Loucy (cell line): ENCODE results near the gene TRMT61B.

ENCODE experiments used
- H2AFZ ChIP-seq: fragments of 200-600 bp; sonication (generic); 2 replicates; pipeline ENCODE4 v1.6.0; 2016; ENCODE audit warnings: antibody characterized with exemption, mild to moderate bottlenecking, low read length, moderate library complexity
- H3F3A ChIP-seq: fragments of 200-600 bp; 2 replicates; pipeline ENCODE4 v1.6.0; 2016; ENCODE audit warnings: antibody characterized with exemption, low read depth, mild to moderate bottlenecking
- H3K27me3 ChIP-seq: fragments of 200-600 bp; sonication (generic); 2 replicates; pipeline ENCODE4 v1.6.1; 2014; ENCODE audit warnings: low read length, mild to moderate bottlenecking; ENCODE audit not compliant: insufficient read depth, poor library complexity, severe bottlenecking
- H3K36me3 ChIP-seq: fragments of 200-600 bp; sonication (generic); 2 replicates; pipeline ENCODE4 v1.6.1; 2016; ENCODE audit warnings: low read length; ENCODE audit not compliant: insufficient read depth
- H3K4me1 ChIP-seq: fragments of 200-600 bp; sonication (generic); 2 replicates; pipeline ENCODE4 v1.5.1; 2014; ENCODE audit warnings: low read length, mild to moderate bottlenecking; ENCODE audit not compliant: insufficient read depth, poor library complexity, severe bottlenecking
- H3K4me2 ChIP-seq: fragments of 200-600 bp; sonication (generic); 2 replicates; pipeline ENCODE4 v1.6.0; 2014; ENCODE audit warnings: antibody characterized with exemption, low read length, low read depth, mild to moderate bottlenecking; ENCODE audit not compliant: poor library complexity, severe bottlenecking
- H3K4me3 ChIP-seq: fragments of 200-600 bp; sonication (generic); 2 replicates; pipeline ENCODE4 v1.5.1; 2014; ENCODE audit warnings: low read length, mild to moderate bottlenecking, mixed read lengths; ENCODE audit not compliant: poor library complexity, severe bottlenecking
- H3K79me2 ChIP-seq: fragments of 200-600 bp; sonication (generic); 2 replicates; pipeline ENCODE4 v1.6.1; 2014; ENCODE audit warnings: low read length; ENCODE audit not compliant: insufficient read depth
- H3K9ac ChIP-seq: fragments of 200-600 bp; sonication (generic); 2 replicates; pipeline ENCODE4 v1.6.0; 2014; ENCODE audit warnings: mild to moderate bottlenecking, low read depth, low read length, moderate library complexity; ENCODE audit not compliant: poor library complexity, severe bottlenecking
- H3K9me2 ChIP-seq: fragments of 200-600 bp; sonication (generic); replicated peaks from 2 replicates; pipeline ENCODE4 v1.6.1; 2016; ENCODE audit warnings: low read depth, low read length, mixed read lengths
- H3K9me3 ChIP-seq: fragments of 200-600 bp; sonication (generic); 2 replicates; pipeline ENCODE4 v1.6.1; 2014; ENCODE audit warnings: mild to moderate bottlenecking, antibody characterized with exemption, low read length, low read depth; ENCODE audit not compliant: insufficient read depth
- H4K20me1 ChIP-seq: fragments of 200-600 bp; sonication (generic); 2 replicates; pipeline ENCODE4 v1.6.0; 2014; ENCODE audit warnings: antibody characterized with exemption, low read length, mild to moderate bottlenecking; ENCODE audit not compliant: insufficient read depth, poor library complexity, severe bottlenecking
- CTCF ChIP-seq: fragments of 200-600 bp; sonication (generic); conservative IDR thresholded peaks from 2 replicates; pipeline ENCODE4 v1.5.1; 2014; ENCODE audit warnings: mild to moderate bottlenecking, antibody characterized with exemption, low read length
- EZH2phosphoT487 ChIP-seq: fragments of 200-600 bp; IDR thresholded peaks from 2 replicates; pipeline ENCODE4 v1.6.1; 2018; ENCODE audit warnings: antibody characterized with exemption, mild to moderate bottlenecking, moderate library complexity, borderline replicate concordance

Gene TRMT61B

GRCh38 chr2:28894470-28895188, 24.5 kb upstream of the TRMT61B start, which contains the start of gene WDR43:
Gene WDR43, plus strand, starts transcription at chr2:28894667. Its CDS starts 32 bp downstream, at chr2:28894699.
- H3K27me3 ChIP-seq, result peaks cover 5% of the 10 kb centered on the region
- H2AFZ ChIP-seq, result peak within 1 kb of the TSS; percentile 72
- H3K79me2 ChIP-seq, result peaks cover 53% of the 10 kb centered on the region
- H3K4me2 ChIP-seq, result peak within 1 kb of the TSS; percentile 95
- H3K9me2 ChIP-seq, result no peaks in the 10 kb centered on the region
- peak within 1 kb of the TSS; percentile 90 for H3K9ac ChIP-seq
- H3K36me3 ChIP-seq, result no peaks in the 10 kb centered on the region
- no peaks in the 10 kb centered on the region for H3K9me3 ChIP-seq
- H4K20me1 ChIP-seq, result peaks cover 51% of the 10 kb centered on the region
- no peaks in the 10 kb centered on the region for H3F3A ChIP-seq
- peaks cover 36% of the 10 kb centered on the region for H3K4me1 ChIP-seq
- TF ChIP-seq CTCF, result no peak
- TF ChIP-seq EZH2phosphoT487, result no peak
- peak within 1 kb of the TSS; percentile 99 for H3K4me3 ChIP-seq

- Histone ChIP-seq H3F3A (no peaks in the 10 kb centered on the region), H3K9me2 (no peaks in the 10 kb centered on the region), H3K9ac (no peak overlapping the region), H3K4me1 (peaks cover 30% of the 10 kb centered on the region), H3K4me3 (no peak overlapping the region), H3K36me3 (no peaks in the 10 kb centered on the region), H3K4me2 (no peak overlapping the region), H3K9me3 (no peaks in the 10 kb centered on the region), H2AFZ (no peak overlapping the region), H3K79me2 (peaks cover 41% of the 10 kb centered on the region), H3K27me3 (peaks cover 5% of the 10 kb centered on the region), H4K20me1 (peaks cover 40% of the 10 kb centered on the region)
- no peak for TF ChIP-seq EZH2phosphoT487
- no peak for TF ChIP-seq CTCF
These were observed 23.4 kb upstream of the TRMT61B start for GRCh38 chr2:28893488-28893887.

- H3K79me2 ChIP-seq, result no peaks in the 10 kb centered on the region
- H3K27me3 ChIP-seq, result no peaks in the 10 kb centered on the region
- H2AFZ ChIP-seq, result no peak overlapping the region
- H3K36me3 ChIP-seq, result no peaks in the 10 kb centered on the region
- H3K4me2 ChIP-seq, result no peak overlapping the region
- H4K20me1 ChIP-seq, result no peaks in the 10 kb centered on the region
- H3K9ac ChIP-seq, result no peak overlapping the region
- no peaks in the 10 kb centered on the region for H3F3A ChIP-seq
- no peaks in the 10 kb centered on the region for H3K4me1 ChIP-seq
- no peak for TF ChIP-seq EZH2phosphoT487
- TF ChIP-seq CTCF, result no peak
- no peaks in the 10 kb centered on the region for H3K9me2 ChIP-seq
- no peak overlapping the region for H3K4me3 ChIP-seq
- H3K9me3 ChIP-seq, result no peaks in the 10 kb centered on the region
These were observed 10.1 kb upstream of the TRMT61B start for GRCh38 chr2:28880193-28880592.
